Thyroid gland (tissue), 4 donors: ENCODE data around the gene ADAMTS17.

ENCODE experiments used
- CTCF ChIP-seq, 6 experiments: fragments of 200-600 bp in 3 of 6; fragments of 450-650 bp in 3 of 6; sonication (generic) in 3 of 6; IDR thresholded peaks; one replicate each; pipeline ENCODE4 v1.5.1; 2016 to 2019; ENCODE audit warnings: antibody characterized with exemption in 6 of 6, mild to moderate bottlenecking in 2 of 6, inconsistent platforms in 1 of 6, moderate library complexity in 1 of 6
- POLR2A ChIP-seq, 2 donors: fragments of 450-650 bp; IDR thresholded peaks; one replicate each; pipeline ENCODE4 v1.6.1; 2017; ENCODE audit warnings: antibody characterized with exemption in 2 of 2, mild to moderate bottlenecking in 2 of 2, moderate library complexity in 1 of 2

- TF ChIP-seq CTCF (IDR thresholded peaks at IDR 0.05) (no peak), POLR2A (IDR thresholded peaks at IDR 0.05) (no peak)
These were observed 190.9 kb downstream of the ADAMTS17 start for GRCh38 chr15:100150906-100151305.
